ENCODE results near the gene STARD3NL.

STARD3NL gene

DNA sequence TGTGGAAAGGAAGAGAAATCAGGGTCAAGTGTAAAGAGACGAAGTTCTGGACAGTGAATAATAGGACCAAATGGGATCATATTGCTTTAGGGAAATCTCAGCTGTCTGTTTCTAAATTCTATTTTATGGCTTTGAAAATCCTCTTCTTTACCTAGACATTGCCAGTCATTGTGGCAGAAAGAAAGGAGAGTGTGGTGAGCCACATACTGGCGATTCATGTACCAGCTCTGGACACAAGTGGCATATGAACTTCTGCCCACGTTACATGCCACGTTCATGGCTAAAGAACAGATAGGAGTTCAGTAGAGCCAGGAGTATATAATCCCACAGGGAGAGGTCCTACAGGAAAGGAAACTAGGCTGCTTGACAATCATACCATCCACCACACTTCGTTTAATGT, 28.0 kb downstream of the STARD3NL start:
- POLR2A ChIA-PET: no interaction called here
- Histone ChIP-seq H3K27me3 (replicated peaks in 2 of 5; ENCODE audit: control insufficient read depth in 4 of 5, insufficient read depth in 5 of 5, low read length in 4 of 5) (no peaks in the 10 kb centered on the region), H3K27ac (ENCODE audit: insufficient read depth in 1 of 2, low read depth in 1 of 2, low read length in 2 of 2, poor library complexity in 1 of 2, severe bottlenecking in 2 of 2) (no peak overlapping the region), H3K4me1 (ENCODE audit: control extremely low read depth in 1 of 4, control insufficient read depth in 4 of 4, insufficient read depth in 4 of 4, low read length in 3 of 4) (peaks cover 0 to 2% (median under 1%) of the 10 kb centered on the region in 4 experiments), H3K36me3 (ENCODE audit: control insufficient read depth in 4 of 4, insufficient read depth in 4 of 4, low read length in 3 of 4) (peaks cover 9 to 37% (median 18%) of the 10 kb centered on the region in 4 experiments), H3K9me3 (ENCODE audit: control extremely low read depth in 1 of 5, control insufficient read depth in 4 of 5, insufficient read depth in 2 of 5, low read depth in 1 of 5, low read length in 4 of 5) (no peaks in the 10 kb centered on the region), H3K4me3 (ENCODE audit: control insufficient read depth in 1 of 7, extremely low read depth in 1 of 7, insufficient read depth in 4 of 7, low read depth in 2 of 7, low read length in 6 of 7) (no peak overlapping the region)
- WGBS (ENCODE audit: insufficient coverage): 53% methylated on average over 2 of the region's 5 CpGs
- peak in 2 of 3 donors; percentile 25 to 49 for DNase-seq
- CTCF ChIA-PET: interaction anchor here (1.0 to 2.3 kb wide), 4 partner anchors 10 to 26 kb away, joined by 4 to 13 read pairs (median 5); no protein-coding TSS in a partner anchor

DNA sequence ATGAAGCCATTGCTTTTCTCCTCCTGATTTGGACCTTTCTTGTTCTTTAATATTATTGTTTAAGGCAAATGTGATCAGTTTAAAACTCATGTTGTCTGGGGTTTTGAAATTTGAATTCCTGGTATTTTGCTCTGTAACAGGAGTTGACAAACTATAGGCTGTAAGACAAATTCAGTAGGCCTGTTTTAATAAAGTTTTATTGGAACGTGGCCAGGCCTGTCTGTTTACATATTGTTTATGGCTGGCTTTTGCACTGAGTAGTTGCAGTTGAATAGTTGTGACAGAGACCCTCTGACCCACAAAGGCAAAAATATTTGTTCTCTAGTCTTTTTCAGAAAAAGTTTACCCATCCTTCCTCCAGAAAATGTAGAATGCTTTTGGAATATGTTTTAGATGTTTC, 29.8 kb downstream of the STARD3NL start:
- Histone ChIP-seq H3K27ac (ENCODE audit: insufficient read depth in 1 of 2, low read depth in 1 of 2, low read length in 2 of 2, poor library complexity in 1 of 2, severe bottlenecking in 2 of 2) (no peak overlapping the region), H3K27me3 (replicated peaks in 2 of 5; ENCODE audit: control insufficient read depth in 4 of 5, insufficient read depth in 5 of 5, low read length in 4 of 5) (no peaks in the 10 kb centered on the region), H3K36me3 (ENCODE audit: control insufficient read depth in 4 of 4, insufficient read depth in 4 of 4, low read length in 3 of 4) (peaks cover 6 to 44% (median 25%) of the 10 kb centered on the region in 4 experiments), H3K9me3 (ENCODE audit: control extremely low read depth in 1 of 5, control insufficient read depth in 4 of 5, insufficient read depth in 2 of 5, low read depth in 1 of 5, low read length in 4 of 5) (no peaks in the 10 kb centered on the region), H3K4me1 (ENCODE audit: control extremely low read depth in 1 of 4, control insufficient read depth in 4 of 4, insufficient read depth in 4 of 4, low read length in 3 of 4) (peaks cover 0 to 10% (median 6%) of the 10 kb centered on the region in 4 experiments), H3K4me3 (ENCODE audit: control insufficient read depth in 1 of 7, extremely low read depth in 1 of 7, insufficient read depth in 4 of 7, low read depth in 2 of 7, low read length in 6 of 7) (no peak overlapping the region)
- ChIA-PET CTCF (interaction anchor here (1.2 to 2.3 kb wide), 2 partner anchors 8 to 22 kb away, joined by 3 to 13 read pairs; no protein-coding TSS in a partner anchor), POLR2A (no interaction called here)
- no peak for DNase-seq
- no CpG with 5 or more reads among the region's 1 CpG for WGBS (ENCODE audit: insufficient coverage)

DNA sequence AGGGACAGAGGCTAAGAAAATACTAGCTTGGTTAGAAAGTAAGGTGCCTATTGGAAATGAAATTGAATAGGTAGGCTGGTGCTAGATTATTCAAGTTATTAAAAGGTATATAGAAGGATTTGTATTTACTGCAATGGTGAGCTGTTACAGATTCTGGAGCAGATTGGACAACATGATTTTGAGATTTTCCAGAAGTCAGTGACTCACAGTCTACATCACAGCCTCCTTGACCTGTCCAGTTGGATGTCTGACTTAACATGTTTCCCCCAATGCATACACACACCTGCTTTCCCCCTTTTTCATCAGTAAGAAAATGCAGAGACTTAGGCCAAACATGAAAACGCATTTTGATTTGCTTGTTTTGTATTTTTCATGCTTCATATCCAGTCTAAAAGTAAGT, 33.4 kb downstream of the STARD3NL start:
- Histone ChIP-seq H3K27ac (ENCODE audit: insufficient read depth in 1 of 2, low read depth in 1 of 2, low read length in 2 of 2, poor library complexity in 1 of 2, severe bottlenecking in 2 of 2) (no peak overlapping the region), H3K4me3 (ENCODE audit: control insufficient read depth in 1 of 7, extremely low read depth in 1 of 7, insufficient read depth in 4 of 7, low read depth in 2 of 7, low read length in 6 of 7) (no peak overlapping the region), H3K36me3 (ENCODE audit: control insufficient read depth in 4 of 4, insufficient read depth in 4 of 4, low read length in 3 of 4) (peaks cover 11 to 69% (median 35%) of the 10 kb centered on the region in 4 experiments), H3K4me1 (ENCODE audit: control extremely low read depth in 1 of 4, control insufficient read depth in 4 of 4, insufficient read depth in 4 of 4, low read length in 3 of 4) (peaks cover 5 to 23% (median 16%) of the 10 kb centered on the region in 4 experiments), H3K27me3 (replicated peaks in 2 of 5; ENCODE audit: control insufficient read depth in 4 of 5, insufficient read depth in 5 of 5, low read length in 4 of 5) (no peaks in the 10 kb centered on the region), H3K9me3 (ENCODE audit: control extremely low read depth in 1 of 5, control insufficient read depth in 4 of 5, insufficient read depth in 2 of 5, low read depth in 1 of 5, low read length in 4 of 5) (no peaks in the 10 kb centered on the region)
- 100% methylated on average over 1 of the region's 1 CpG for whole genome bisulfite sequencing (ENCODE audit: insufficient coverage)
- ChIA-PET POLR2A (no interaction called here), CTCF (interaction anchor here (0.9 to 4.4 kb wide), 7 partner anchors 10 to 309 kb away, joined by 3 to 23 read pairs (median 3); no protein-coding TSS in a partner anchor)
- no peak for DNase-seq

DNA sequence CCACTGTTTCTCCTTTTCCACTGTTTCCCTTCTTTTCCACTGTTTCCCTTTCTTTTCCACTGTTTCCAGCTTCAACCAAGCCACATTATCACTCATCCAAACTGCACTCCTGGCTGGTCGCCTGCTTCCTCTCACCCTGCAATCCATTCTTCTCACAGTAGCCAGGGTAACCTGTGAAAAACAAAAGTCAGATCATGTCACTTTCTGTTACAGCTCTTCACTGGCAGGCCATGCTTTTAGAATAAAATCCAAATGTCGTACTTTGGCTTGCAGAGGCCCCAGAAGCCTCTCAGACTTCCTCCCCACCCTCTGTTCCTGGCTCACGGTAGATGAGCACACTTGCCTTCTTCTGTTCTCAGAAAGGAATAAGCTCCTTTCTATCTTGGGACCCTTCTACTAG, 33.9 kb downstream of the STARD3NL start:
- H3K9me3 ChIP-seq (ENCODE audit: control extremely low read depth in 1 of 5, control insufficient read depth in 4 of 5, insufficient read depth in 2 of 5, low read depth in 1 of 5, low read length in 4 of 5): no peaks in the 10 kb centered on the region
- H3K36me3 ChIP-seq (ENCODE audit: control insufficient read depth in 4 of 4, insufficient read depth in 4 of 4, low read length in 3 of 4): peaks cover 11 to 71% (median 40%) of the 10 kb centered on the region in 4 experiments
- no peaks in the 10 kb centered on the region for H3K27me3 ChIP-seq (replicated peaks in 2 of 5; ENCODE audit: control insufficient read depth in 4 of 5, insufficient read depth in 5 of 5, low read length in 4 of 5)
- no peak overlapping the region for H3K4me3 ChIP-seq (ENCODE audit: control insufficient read depth in 1 of 7, extremely low read depth in 1 of 7, insufficient read depth in 4 of 7, low read depth in 2 of 7, low read length in 6 of 7)
- 64% methylated on average over 2 of the region's 3 CpGs for WGBS (ENCODE audit: insufficient coverage)
- peaks cover 9 to 27% (median 20%) of the 10 kb centered on the region in 4 experiments for H3K4me1 ChIP-seq (ENCODE audit: control extremely low read depth in 1 of 4, control insufficient read depth in 4 of 4, insufficient read depth in 4 of 4, low read length in 3 of 4)
- CTCF ChIA-PET: interaction anchor here (0.9 to 4.4 kb wide), 8 partner anchors 10 to 310 kb away, joined by 3 to 23 read pairs (median 4); no protein-coding TSS in a partner anchor
- H3K27ac ChIP-seq (ENCODE audit: insufficient read depth in 1 of 2, low read depth in 1 of 2, low read length in 2 of 2, poor library complexity in 1 of 2, severe bottlenecking in 2 of 2): peak overlapping the region in 1 of 2 experiments; percentile 55
- POLR2A ChIA-PET: no interaction called here
- peak in 2 of 3 donors; percentile 56 to 62 for DNase-seq

DNA sequence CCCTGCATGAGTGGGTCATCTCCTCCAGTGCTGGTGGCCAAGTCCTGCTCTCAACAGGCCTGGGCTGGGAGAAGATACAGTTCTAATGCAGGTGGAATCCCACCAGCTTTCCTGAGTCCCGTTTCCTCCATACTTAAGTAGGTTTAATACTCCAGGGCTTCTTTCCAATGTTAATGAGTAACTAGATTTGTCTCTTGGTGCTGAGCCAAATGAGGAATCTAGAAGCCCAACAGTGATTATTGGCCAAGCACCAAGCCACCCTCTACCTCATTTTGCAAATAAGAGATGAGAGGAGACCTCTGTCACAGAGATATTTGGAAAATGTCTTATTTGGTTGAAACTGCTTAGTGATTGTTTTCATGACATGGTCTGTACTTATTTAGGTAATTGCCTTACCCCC, 37.1 kb downstream of the STARD3NL start:
- POLR2A ChIA-PET: interaction anchor here (0.7 kb wide), 1 partner anchor 46 kb away, joined by 4 read pairs; no protein-coding TSS in a partner anchor
- no peaks in the 10 kb centered on the region for H3K9me3 ChIP-seq (ENCODE audit: control extremely low read depth in 1 of 5, control insufficient read depth in 4 of 5, insufficient read depth in 2 of 5, low read depth in 1 of 5, low read length in 4 of 5)
- no peak overlapping the region for H3K27ac ChIP-seq (ENCODE audit: insufficient read depth in 1 of 2, low read depth in 1 of 2, low read length in 2 of 2, poor library complexity in 1 of 2, severe bottlenecking in 2 of 2)
- no peak for DNase-seq
- no peaks in the 10 kb centered on the region for H3K27me3 ChIP-seq (replicated peaks in 2 of 5; ENCODE audit: control insufficient read depth in 4 of 5, insufficient read depth in 5 of 5, low read length in 4 of 5)
- H3K36me3 ChIP-seq (ENCODE audit: control insufficient read depth in 4 of 4, insufficient read depth in 4 of 4, low read length in 3 of 4): peaks cover 27 to 81% (median 51%) of the 10 kb centered on the region in 4 experiments
- no CpG with 5 or more reads among the region's 1 CpG for WGBS (ENCODE audit: insufficient coverage)
- H3K4me3 ChIP-seq (ENCODE audit: control insufficient read depth in 1 of 7, extremely low read depth in 1 of 7, insufficient read depth in 4 of 7, low read depth in 2 of 7, low read length in 6 of 7): no peak overlapping the region
- peaks cover 9 to 35% (median 26%) of the 10 kb centered on the region in 4 experiments for H3K4me1 ChIP-seq (ENCODE audit: control extremely low read depth in 1 of 4, control insufficient read depth in 4 of 4, insufficient read depth in 4 of 4, low read length in 3 of 4)
- CTCF ChIA-PET: interaction anchor here (0.6 to 9.2 kb wide), 42 partner anchors 8 to 320 kb away, joined by 3 to 83 read pairs (median 8); partner anchors contain the start of genes EPDR1, SFRP4 and STARD3NL

DNA sequence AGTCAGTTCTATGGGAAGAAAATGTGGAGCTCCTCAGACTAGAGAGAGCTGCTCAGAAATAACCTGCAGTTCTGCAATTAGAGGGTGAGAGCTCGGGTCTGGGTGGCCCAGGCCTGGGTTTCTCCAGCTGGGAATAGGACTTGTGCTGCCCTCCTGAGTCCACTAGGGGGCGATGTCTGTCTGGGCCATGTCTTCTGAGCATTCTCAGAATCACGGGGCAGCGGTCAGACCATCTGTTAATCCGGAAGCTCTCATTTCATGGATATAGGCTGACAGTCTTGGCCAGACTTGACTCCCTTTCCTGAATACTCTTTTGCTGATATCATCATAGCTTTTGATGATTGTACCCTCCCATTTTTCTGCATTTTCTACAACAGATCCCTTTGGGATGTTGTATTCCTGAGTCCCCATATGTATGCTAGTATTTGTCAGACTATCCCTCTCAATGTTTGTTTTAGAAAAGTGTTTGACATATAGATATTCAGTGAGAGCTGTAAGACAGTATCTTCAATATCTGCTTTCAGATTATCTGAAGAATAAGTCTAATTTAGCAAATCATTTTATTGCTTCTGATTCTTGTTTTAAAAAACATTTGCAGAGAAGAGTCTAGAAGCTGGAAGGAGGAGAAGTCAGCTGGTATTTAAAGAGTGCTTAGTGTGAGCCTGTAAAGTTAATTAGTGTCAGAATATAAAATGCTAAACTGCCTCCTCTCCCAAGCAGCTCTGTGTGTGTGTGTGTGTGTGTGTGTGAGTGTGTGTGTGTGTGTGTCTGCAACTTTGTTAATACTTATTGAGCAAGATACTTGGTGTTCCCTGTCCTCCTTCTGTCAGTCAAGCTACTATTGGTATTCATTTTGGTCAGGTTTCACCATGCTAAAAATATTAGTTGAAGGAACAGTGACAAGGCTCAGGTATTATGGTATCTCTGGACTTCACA, 38.0 kb downstream of the STARD3NL start:
- CTCF ChIA-PET: interaction anchor here (0.6 to 9.2 kb wide), 50 partner anchors 9 to 331 kb away, joined by 3 to 83 read pairs (median 7); partner anchors contain the start of genes EPDR1, SFRP4 and STARD3NL

More for the DNA sequence above, 38.0 kb downstream of the STARD3NL start:
- Histone ChIP-seq H3K36me3 (ENCODE audit: control insufficient read depth in 4 of 4, insufficient read depth in 4 of 4, low read length in 3 of 4) (peaks cover 30 to 81% (median 54%) of the 10 kb centered on the region in 4 experiments), H3K4me1 (ENCODE audit: control extremely low read depth in 1 of 4, control insufficient read depth in 4 of 4, insufficient read depth in 4 of 4, low read length in 3 of 4) (peaks cover 9 to 35% (median 26%) of the 10 kb centered on the region in 4 experiments), H3K9me3 (ENCODE audit: control extremely low read depth in 1 of 5, control insufficient read depth in 4 of 5, insufficient read depth in 2 of 5, low read depth in 1 of 5, low read length in 4 of 5) (no peaks in the 10 kb centered on the region), H3K27me3 (replicated peaks in 2 of 5; ENCODE audit: control insufficient read depth in 4 of 5, insufficient read depth in 5 of 5, low read length in 4 of 5) (no peaks in the 10 kb centered on the region), H3K4me3 (ENCODE audit: control insufficient read depth in 1 of 7, extremely low read depth in 1 of 7, insufficient read depth in 4 of 7, low read depth in 2 of 7, low read length in 6 of 7) (peak overlapping the region in 1 of 7 experiments; percentile 18), H3K27ac (ENCODE audit: insufficient read depth in 1 of 2, low read depth in 1 of 2, low read length in 2 of 2, poor library complexity in 1 of 2, severe bottlenecking in 2 of 2) (no peak overlapping the region)
- POLR2A ChIA-PET: interaction anchor here (0.6 to 1.1 kb wide), 2 partner anchors 11 to 161 kb away, joined by 3 read pairs; no protein-coding TSS in a partner anchor
- peak; percentile 87 to 95 (median 94) for DNase-seq
- 0% methylated on average over 5 of the region's 5 CpGs for WGBS (ENCODE audit: insufficient coverage)
